IMR-90 (cell line): ENCODE measurements around the gene MC5R. TPM values are rescaled to one million over a fixed set of nuclear protein-coding genes. Genes with fewer than 3 reads are reported as not detected.

Source experiments
- ATAC-seq: fragments of 200-7000 bp; cut with Tn5 transposase; 2 replicates; pipeline ENCODE4 v1.9.1; 2020; ENCODE audit warnings: low read depth, mild to moderate bottlenecking, moderate library complexity
- BruUV-seq: library from RNA; stranded (reverse); fragments of 400-500 nt; replicated peaks from 2 replicates; lab custom pipeline; 2021; lab: Mats Ljungman, UMichigan
- CTCF ChIA-PET: fragments of 300-600 bp; formaldehyde crosslinking; extraction: SDS; loops from one replicate; lab custom pipeline; 2021; ENCODE audit warnings: antibody characterized with exemption; lab: Yijun Ruan, JAX
- POLR2A ChIA-PET: fragments of 300-600 bp; sonication (Branson Sonifier 250); formaldehyde crosslinking; loops from one replicate; lab custom pipeline; 2022; ENCODE audit warnings: antibody characterized with exemption; ENCODE audit not compliant: unreplicated experiment; lab: Charles Lee
- DNase-seq: peaks from one replicate; pipeline ENCODE4 v3.0.0; 2013
- H2AFZ ChIP-seq: replicated peaks from 2 replicates; pipeline ENCODE3; 2013; ENCODE audit warnings: low read length, mild to moderate bottlenecking; ENCODE audit not compliant: poor library complexity
- H2AK5ac ChIP-seq: 2 replicates; pipeline ENCODE4 v1.6.1; 2013; ENCODE audit warnings: low read depth, low read length, inconsistent platforms
- H2AK9ac ChIP-seq: replicated peaks from 2 replicates; pipeline ENCODE3; 2013; ENCODE audit warnings: mild to moderate bottlenecking, low read depth, low read length, moderate library complexity; ENCODE audit not compliant: poor library complexity
- H2BK120ac ChIP-seq: 2 replicates; pipeline ENCODE4 v1.6.1; 2013; ENCODE audit warnings: low read depth, low read length, inconsistent platforms
- H2BK15ac ChIP-seq: 3 replicates; pipeline ENCODE4 v1.6.1; 2013; ENCODE audit warnings: low read depth, low read length, inconsistent platforms
- H2BK20ac ChIP-seq: 2 replicates; pipeline ENCODE4 v1.6.1; 2013; ENCODE audit warnings: low read depth, mild to moderate bottlenecking, inconsistent platforms, low read length, moderate library complexity
- H2BK5ac ChIP-seq: 2 replicates; pipeline ENCODE4 v1.6.1; 2013; ENCODE audit warnings: mild to moderate bottlenecking, low read depth, low read length, inconsistent platforms; ENCODE audit not compliant: poor library complexity, severe bottlenecking
- H3K14ac ChIP-seq: replicated peaks from 2 replicates; pipeline ENCODE4 v1.6.1; 2013; ENCODE audit warnings: low read depth, low read length, inconsistent platforms
- H3K18ac ChIP-seq: 2 replicates; pipeline ENCODE4 v1.6.1; 2013; ENCODE audit warnings: low read depth, low read length, control low read depth
- H3K23ac ChIP-seq: 2 replicates; pipeline ENCODE4 v1.6.1; 2013; ENCODE audit warnings: low read depth, low read length, inconsistent platforms
- H3K27ac ChIP-seq: 2 replicates; pipeline ENCODE4 v1.5.1; 2013; ENCODE audit warnings: mild to moderate bottlenecking, control low read depth, low read length; ENCODE audit not compliant: insufficient read depth
- H3K27me3 ChIP-seq: 2 replicates; pipeline ENCODE4 v1.6.1; 2013; ENCODE audit warnings: low read length; ENCODE audit not compliant: control insufficient read depth, insufficient read depth
- H3K36me3 ChIP-seq: 2 replicates; pipeline ENCODE4 v1.6.1; 2013; ENCODE audit warnings: low read length, mixed read lengths; ENCODE audit not compliant: control insufficient read depth, insufficient read depth
- H3K4ac ChIP-seq: 2 replicates; pipeline ENCODE4 v1.6.1; 2013; ENCODE audit warnings: low read depth, low read length, inconsistent platforms
- H3K4me1 ChIP-seq: 2 replicates; pipeline ENCODE4 v1.6.1; 2013; ENCODE audit warnings: low read length, mixed read lengths; ENCODE audit not compliant: control insufficient read depth, insufficient read depth
- H3K4me2 ChIP-seq: 2 replicates; pipeline ENCODE4 v1.6.1; 2013; ENCODE audit warnings: low read depth, mild to moderate bottlenecking, control low read depth, low read length, moderate library complexity
- H3K4me3 ChIP-seq: 2 replicates; pipeline ENCODE4 v1.5.1; 2013; ENCODE audit warnings: low read depth, mild to moderate bottlenecking, control low read depth, low read length, moderate library complexity; ENCODE audit not compliant: insufficient read depth
- H3K56ac ChIP-seq: 2 replicates; pipeline ENCODE4 v1.6.1; 2013; ENCODE audit warnings: low read length, inconsistent platforms; ENCODE audit not compliant: insufficient read depth; ENCODE audit errors: extremely low read depth
- H3K79me1 ChIP-seq, 2 experiments: 2 replicates each; pipeline ENCODE4 v1.6.1; 2013; ENCODE audit warnings: low read length in 2 of 2, inconsistent platforms in 1 of 2, low read depth in 1 of 2
- H3K9ac ChIP-seq: 2 replicates; pipeline ENCODE4 v1.6.1; 2013; ENCODE audit warnings: low read depth, low read length, control low read depth
- H3K9me1 ChIP-seq: 2 replicates; pipeline ENCODE4 v1.6.1; 2013; ENCODE audit warnings: low read length, inconsistent platforms; ENCODE audit not compliant: insufficient read depth
- H3K9me3 ChIP-seq: 2 replicates; pipeline ENCODE4 v1.6.1; 2013; ENCODE audit warnings: low read length; ENCODE audit not compliant: control insufficient read depth, insufficient read depth
- H4K20me1 ChIP-seq: 2 replicates; pipeline ENCODE4 v1.6.1; 2013; ENCODE audit warnings: low read length, inconsistent platforms; ENCODE audit not compliant: insufficient read depth
- H4K5ac ChIP-seq: 2 replicates; pipeline ENCODE4 v1.6.1; 2013; ENCODE audit warnings: mild to moderate bottlenecking, low read depth, low read length, control low read depth
- H4K8ac ChIP-seq, 2 experiments: 2 replicates each; pipeline ENCODE4 v1.6.1; 2013; ENCODE audit warnings: low read depth in 2 of 2, low read length in 2 of 2, control low read depth in 1 of 2, inconsistent platforms in 1 of 2
- H4K91ac ChIP-seq: 2 replicates; pipeline ENCODE4 v1.6.1; 2013; ENCODE audit warnings: low read depth, low read length, inconsistent platforms; ENCODE audit not compliant: insufficient read depth
- FOS ChIP-seq: fragments of 150-350 bp; IDR thresholded peaks from 2 replicates; pipeline ENCODE4 v1.6.1; 2016; ENCODE audit warnings: low read depth, low read length
- RCOR1 ChIP-seq: IDR thresholded peaks from 2 replicates; pipeline ENCODE4 v1.6.1; 2012; ENCODE audit warnings: mild to moderate bottlenecking, low read length, improper control_type of control experiment; ENCODE audit not compliant: insufficient replicate concordance
- WGBS, 2 experiments: methylation state at CpG; one replicate each; pipeline versions ENCODE4 v1.1.5 to v1.1.7; 2013; ENCODE audit warnings: missing lambda C conversion rate in 2 of 2; ENCODE audit not compliant: insufficient read length in 1 of 2; ENCODE audit errors: extremely low coverage in 2 of 2; 5-methylcytosine and 5-hydroxymethylcytosine counted together
- dilution Hi-C: fragments of 300-500 bp; cut with HindIII; formaldehyde crosslinking; loops from one replicate; pipeline ENCODE4 v1.14.3; 2018; ENCODE audit warnings: low sequenced_read_pairs; ENCODE audit not compliant: unreplicated experiment
- in situ Hi-C: fragments of 300-500 bp; cut with MboI; formaldehyde crosslinking; loops from 3 replicates; pipeline ENCODE4 v1.14.3; 2019; ENCODE audit warnings: low sequenced_read_pairs, inconsistent platforms, mixed read lengths
- intact Hi-C: fragments of 100-400 bp; cut with micrococcal nuclease; formaldehyde crosslinking; loops from 2 replicates; pipeline ENCODE4 v1.10.0; 2022
- polyA plus RNA-seq, 3 experiments: library from polyadenylated mRNA; depleted of rRNA; stranded (reverse); fragments of >200 nt; gene quantifications; 2 replicates each; pipeline ENCODE4 v1.2.3, GENCODE V29; 2012; ENCODE audit warnings: low replicate concordance in 1 of 3
- total RNA-seq: library from RNA; depleted of rRNA; stranded (reverse); fragments of >200 nt; gene quantifications from 2 replicates; pipeline ENCODE4 v1.2.3, GENCODE V29; 2012

MC5R gene
- total and polyA plus RNA-seq, 2 of the 4 experiments (the other 2 are of a cell fraction) = not detected

DNA sequence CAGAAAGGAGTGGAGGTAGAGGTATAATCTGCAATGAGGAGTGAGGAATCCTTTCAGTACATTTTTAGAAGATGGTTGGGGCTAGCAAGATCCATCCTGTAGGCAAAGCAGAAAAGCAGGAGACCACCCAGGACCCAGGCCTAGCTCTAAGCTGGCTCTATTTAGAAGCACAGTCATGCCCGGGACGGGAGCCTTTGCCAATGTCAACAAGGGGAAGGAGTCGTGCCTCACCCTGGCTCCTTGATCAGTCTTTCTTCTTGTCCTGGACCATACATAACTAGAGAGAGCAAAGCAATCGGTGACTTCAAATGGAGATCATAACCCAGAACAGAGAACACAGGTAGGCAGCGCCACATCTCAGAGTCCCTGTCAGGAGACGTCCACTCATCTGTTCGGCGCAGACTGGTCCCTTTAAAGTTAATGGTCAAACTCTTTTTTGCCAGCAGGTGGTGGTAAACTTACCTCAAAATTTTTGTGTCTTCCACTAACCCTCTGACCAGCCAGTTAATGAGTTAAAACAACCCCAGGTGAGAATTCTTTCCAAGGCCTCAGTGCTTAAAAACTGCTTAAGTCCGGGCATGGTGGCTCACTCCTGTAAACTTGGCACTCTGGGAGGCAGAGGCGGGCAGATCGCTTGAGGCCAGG is 8.0 kb downstream of the MC5R start:
- no peak for TF ChIP-seq RCOR1
- TF ChIP-seq FOS = no peak
- Histone ChIP-seq H3K56ac (no peak overlapping the region), H2BK120ac (no peak overlapping the region), H4K20me1 (no peaks in the 10 kb centered on the region), H2AFZ (no peak overlapping the region), H3K4ac (no peak overlapping the region), H2BK20ac (no peak overlapping the region), H3K14ac (no peak overlapping the region), H2AK5ac (no peak overlapping the region), H2BK5ac (no peak overlapping the region), H2BK15ac (no peak overlapping the region), H2AK9ac (no peak overlapping the region), H3K4me3 (no peak overlapping the region), H3K9ac (no peak overlapping the region), H4K8ac (no peak overlapping the region), H3K4me2 (no peak overlapping the region), H3K27me3 (no peaks in the 10 kb centered on the region), H3K27ac (no peak overlapping the region), H3K18ac (no peak overlapping the region), H3K9me1 (no peaks in the 10 kb centered on the region), H3K9me3 (peaks cover 4% of the 10 kb centered on the region; the same call in 1 of the 2 replicates), H3K4me1 (no peaks in the 10 kb centered on the region), H3K36me3 (no peaks in the 10 kb centered on the region), H3K23ac (no peak overlapping the region), H4K5ac (no peak overlapping the region), H3K79me1 (no peaks in the 10 kb centered on the region), H4K91ac (no peak overlapping the region)
- in situ Hi-C loops = no loop called here
- 37% methylated on average over 5 of the region's 11 CpGs; no CpG with 5 or more reads in 1 of the 2 experiments for WGBS, 2 experiments
- ATAC-seq = no peak
- ChIA-PET CTCF (interaction anchor here (1.2 kb wide), 1 partner anchor 8 kb away, joined by 4 read pairs; the partner anchor contains the start of gene MC5R), POLR2A (no interaction called here)
- intact Hi-C loops = no loop called here
- no peak for DNase-seq
- BruUV-seq = no TSS peak
- dilution Hi-C loops = no loop called here
